Stimulated activated CD4-positive, alpha-beta T cell treated with anti-CD3 and anti-CD28 coated beads, Interleukin-12 subunit alpha, Interleukin-12 subunit beta, amount 100 ng/mL, for 24 hours (primary cell): ENCODE data around the gene TMED5.
"Not testable (repeated sequence)": the region's sequence is repeated elsewhere in the genome, so short reads cannot be mapped to it uniquely, and the experiment has no call there.

Experiments used
- DNase-seq, 2 experiments: peaks; one replicate each; pipeline ENCODE4 v3.0.0-alpha.2; 2020; ENCODE audit warnings: low read depth in 2 of 2

Gene TMED5

DNA sequence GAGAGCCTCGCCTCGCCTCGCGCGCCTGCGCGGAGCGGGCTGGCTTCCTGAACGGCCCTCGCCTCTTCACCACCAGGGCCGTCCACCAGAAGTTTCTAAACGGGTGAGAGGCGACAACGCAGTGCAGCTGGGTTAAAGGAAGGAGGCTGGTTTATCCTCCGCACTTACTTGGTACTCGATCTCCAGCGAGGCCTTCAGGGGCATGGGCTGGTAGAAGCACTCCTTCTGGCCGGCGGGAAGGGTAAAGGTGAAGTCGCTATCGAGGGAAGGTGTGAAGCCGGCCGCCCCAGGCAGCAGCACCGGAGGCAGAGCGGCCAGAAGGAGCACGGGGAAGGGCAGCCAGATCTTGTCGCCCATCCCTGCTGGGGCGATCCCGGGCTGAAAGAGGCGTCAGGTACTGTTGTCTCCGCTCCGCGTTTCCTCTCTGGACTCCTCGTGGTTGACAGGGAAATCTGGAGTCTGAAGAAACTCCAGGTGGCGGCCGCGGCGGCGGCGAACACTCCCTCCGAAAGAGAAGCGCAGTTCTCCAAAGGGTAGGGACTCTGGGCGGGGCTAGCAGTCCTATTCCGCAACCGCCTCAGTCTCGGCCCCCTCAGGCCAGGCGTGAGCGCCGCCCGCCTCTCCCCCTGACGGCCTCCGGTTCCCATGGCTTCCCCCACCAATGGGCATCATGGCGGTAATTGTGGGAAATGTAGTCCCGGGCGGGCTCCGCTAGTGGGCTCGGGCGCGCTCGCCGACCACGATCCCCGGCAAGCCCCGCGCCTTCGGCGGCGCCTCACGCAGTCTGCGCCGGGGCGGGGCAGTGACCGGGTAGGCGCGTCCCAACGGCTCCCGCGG, at the start of gene TMED5:
TSS of gene TMED5 (minus strand) at position 528 of the 837 bp plus-strand sequence. CDS start at position 357, 171 bp downstream.
- DNase-seq: peak; percentile 92 to 93

DNA sequence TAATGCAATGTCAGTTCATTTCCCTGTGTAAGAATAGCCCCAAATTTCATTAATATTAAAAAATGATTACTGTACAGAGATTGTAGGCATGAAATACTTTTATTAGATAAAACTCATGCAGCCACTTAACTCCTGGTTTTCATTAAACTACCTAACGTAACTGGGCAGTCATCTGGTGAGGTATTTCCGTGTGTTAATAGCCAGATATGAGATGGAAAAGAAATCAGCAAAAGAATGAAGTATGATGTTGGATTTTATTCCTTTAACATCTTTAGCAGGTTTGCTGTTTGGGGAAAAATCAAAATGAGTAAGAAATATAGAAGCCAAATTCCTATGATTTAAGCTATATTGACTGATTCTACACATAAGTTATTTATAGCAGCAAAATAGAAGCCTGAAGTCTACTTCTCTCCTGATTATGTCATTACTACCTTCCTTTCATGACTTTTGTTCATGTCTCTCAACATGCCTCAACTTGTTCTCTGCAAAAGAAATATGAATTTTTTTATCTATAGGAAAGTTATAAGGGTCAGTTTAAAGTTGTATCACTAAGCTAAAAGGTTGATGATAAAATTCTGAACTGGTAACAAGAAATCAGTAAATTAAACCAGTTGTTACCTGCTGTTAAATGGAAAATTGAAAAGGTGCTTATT, 42.9 kb upstream of the TMED5 start:
- DNase-seq: no peak

DNA sequence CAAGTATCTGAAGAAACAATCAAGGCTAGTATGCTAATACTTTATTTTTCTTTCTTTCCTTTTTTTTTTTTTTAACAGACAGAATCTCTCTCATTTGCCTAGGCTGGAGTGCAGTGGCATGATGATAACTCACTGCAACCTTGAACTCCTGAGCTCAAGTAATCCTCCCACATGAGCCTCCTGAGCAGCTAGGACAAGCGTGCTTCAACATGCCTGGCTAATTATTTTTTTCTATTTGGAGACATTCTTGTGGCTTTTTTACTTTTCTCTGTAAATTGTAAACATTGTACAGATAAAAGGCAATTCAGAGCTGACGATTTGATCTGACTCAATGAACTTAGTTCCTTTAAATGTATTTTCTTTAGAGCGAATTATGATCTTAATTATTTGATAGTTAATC, 41.7 kb upstream of the TMED5 start:
- DNase-seq: no peak

DNA sequence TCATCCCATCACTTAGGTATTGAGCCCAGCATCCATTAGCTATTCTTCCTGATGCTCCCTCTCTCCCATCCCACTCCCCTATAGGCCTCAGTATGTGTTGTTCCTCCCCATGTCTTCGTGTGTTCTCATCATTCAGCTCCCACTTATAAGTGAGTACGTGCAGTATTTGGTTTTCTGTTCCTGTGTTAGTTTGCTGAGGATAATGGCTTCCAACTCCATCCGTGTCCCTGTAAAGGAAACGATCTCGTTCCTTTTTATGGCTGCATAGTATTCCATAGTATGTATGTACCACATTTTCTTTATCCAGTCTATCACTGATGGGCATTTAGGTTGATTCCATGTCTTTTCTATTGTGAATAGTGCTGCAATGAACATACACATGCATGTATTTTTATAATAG, 40.5 kb upstream of the TMED5 start:
- not testable (repeated sequence) for DNase-seq

DNA sequence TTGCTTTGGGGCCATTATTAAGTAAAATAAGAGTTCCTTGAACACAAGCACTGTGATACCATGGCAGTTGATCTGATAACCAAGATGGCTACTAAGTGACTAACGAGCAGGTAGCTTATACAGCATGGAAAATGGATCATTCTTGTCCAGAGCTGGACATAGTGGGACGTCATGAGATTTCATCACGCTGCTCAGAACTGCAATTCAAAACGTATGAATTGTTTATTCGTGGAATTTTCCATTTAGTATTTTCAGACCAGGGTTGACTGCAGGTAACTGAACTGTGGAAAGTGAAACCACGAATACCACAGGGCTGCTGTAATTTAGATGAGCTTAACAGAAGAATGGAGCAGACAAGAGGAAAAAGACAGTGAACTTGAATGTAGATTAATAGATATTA, 39.2 kb upstream of the TMED5 start:
- no peak for DNase-seq

DNA sequence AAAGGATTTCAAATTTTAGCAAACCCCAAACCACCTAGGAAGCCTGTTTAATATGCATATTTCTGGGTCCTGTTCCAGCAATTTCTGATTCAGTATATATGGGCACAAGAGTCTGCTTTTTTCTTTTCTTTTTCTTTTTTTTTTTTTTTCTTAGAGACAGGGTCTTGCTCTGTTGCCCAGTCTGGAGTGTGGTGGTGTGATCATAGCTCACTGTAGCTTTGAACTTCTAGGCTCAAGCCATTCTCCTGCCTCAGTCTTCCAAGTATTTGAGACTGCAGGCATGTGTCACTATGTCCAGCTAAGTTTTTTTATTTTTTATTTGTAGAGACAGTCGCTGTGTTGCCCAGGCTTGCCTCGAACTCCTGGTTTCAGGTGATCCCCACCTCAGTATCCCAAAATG, 35.1 kb upstream of the TMED5 start:
- no peak for DNase-seq

DNA sequence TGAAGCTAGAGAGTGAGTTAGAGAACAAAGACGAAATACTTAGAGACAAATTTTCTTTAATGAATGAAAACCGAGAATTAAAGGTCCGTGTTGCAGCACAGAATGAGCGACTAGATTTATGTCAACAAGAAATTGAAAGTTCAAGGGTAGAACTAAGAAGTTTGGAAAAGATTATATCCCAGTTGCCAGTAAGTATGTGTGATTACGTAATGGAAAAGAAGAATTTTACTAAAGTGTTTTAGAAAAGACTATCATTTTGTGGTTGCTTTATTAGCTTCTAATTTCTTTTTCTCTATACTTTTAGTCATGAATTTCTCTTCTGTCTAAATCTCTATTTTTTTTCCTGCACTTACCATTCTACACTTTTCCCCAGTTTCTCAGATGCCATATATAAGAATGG, 27.0 kb upstream of the TMED5 start:
- no peak for DNase-seq

DNA sequence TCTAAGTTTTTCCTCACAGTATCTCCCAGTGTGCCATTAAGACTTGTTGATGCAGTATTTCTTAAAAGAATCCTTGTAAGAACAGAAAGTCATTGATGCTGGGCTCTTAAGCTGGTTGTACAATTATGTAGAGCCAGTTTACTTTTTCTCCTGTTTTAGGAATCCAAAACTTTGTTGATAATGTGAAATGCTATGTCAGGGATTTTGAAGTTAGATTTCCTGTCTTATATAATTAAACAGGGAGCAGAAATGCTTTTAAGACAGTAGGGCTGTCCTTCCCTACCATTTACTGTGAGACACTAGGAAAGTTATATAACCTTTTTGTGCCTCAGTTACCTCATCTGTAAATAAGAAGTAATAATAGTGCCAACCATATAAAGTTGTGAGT, 26.3 kb upstream of the TMED5 start:
- no peak for DNase-seq

DNA sequence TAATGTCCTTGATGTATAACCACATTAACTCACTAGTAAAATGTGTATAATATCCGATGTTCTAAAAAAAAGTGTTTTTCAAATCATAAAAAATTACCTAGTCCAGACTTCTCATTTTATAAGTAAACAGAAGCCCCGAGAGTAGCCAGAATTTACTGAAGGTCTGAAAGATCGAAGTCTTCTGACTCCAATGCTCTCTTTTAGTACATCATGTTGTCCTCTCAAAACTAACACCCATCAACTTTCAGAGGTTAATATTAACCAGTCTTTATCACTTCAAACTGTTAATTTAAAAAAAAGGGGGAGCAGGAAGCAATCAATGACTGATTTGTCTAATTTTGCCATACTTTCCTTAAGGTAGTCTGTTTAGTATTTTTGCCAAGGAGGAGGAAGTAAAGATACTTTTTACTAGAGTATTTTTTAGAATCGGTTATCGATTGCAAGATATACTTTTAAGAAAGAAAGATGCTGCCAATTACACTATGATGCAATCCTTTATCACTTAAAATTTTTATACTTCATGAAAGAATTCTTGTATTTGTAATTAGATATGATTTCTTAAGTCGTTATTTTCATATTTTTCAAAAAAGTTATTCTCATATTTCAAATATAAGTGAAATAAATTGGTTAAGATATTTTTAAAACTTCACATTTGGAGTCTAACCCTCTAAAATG, 25.8 kb upstream of the TMED5 start:
- no peak for DNase-seq

DNA sequence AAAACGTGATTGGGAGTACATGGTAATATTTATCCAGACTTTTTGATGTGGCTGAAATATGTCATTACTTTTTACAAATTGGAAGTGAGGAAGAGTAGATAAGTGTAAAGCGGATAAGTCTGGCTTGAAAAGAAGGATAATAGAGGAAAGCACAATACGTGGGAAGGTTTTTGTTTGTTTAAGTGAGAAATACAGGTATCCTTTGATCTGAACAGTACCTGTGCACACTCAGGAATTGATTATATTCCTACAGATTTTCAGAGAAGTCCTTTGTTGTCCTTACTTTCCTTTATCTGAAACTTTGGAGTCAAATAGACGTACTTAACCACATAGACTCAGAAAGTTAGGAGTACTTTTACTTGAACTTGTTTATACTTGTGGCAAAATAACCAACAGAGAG, 20.5 kb upstream of the TMED5 start:
- DNase-seq: no peak

DNA sequence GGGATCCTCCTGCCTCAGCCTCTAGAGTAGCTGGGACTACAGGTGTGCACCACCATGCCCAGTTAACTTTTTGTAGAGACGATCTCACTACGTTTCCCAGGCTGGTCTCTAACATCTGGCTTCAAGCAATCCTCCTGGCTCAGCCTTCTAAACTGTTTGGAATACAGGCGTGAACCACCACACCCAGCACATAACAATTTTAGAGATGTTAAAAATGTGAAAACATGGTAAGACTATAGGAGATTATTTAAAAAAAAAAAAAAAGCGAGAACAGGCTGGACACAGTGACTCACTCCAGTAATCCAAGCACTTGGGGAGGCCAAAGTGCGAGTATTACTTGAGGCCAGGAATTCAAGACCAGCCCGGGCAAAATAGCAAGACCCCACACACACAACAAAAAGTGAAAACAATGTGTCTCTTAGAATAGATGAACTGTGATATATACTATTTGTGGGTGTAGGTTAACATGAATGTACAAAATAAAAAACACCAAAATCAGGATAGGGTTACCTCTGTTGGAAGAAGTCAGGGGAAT, 19.9 kb upstream of the TMED5 start:
- no peak for DNase-seq

DNA sequence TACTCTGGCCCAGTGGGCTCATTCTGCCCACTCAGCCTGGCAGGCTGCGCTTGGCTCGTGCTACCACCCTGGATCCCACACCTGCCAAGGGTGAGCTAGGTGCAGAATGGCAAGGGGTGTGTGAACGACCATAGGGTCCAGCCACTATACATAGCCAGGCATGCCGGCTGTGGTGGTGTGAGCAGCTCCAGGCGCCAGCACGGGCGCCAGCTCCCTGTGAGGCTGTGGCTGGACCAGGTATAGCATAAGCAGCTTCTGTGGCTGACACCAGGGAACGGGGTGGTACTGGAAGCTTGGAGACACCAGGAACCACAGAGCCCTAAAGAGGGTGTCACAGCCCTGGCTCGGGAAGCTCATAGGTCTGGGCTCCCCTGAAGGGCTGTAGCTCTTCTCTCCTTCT, 18.9 kb upstream of the TMED5 start:
- DNase-seq: no peak

DNA sequence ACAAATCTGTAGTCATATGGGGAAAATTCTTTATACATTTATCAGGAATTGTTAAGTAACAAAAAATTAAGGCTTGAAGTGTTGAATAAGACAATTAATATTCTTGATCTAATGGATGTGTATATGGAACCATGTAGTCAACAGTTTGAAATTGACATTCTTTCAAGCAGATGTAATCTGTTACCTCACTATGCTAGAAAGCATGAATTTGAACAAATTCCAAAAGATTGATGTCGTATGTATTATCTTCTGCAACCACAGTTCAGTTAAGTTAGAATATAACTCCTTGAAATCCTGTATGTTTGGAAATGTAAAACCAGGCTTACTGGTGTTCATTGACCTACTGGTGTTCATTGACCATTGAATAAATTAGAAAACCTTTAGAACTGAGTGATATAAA, 16.4 kb upstream of the TMED5 start:
- no peak for DNase-seq

DNA sequence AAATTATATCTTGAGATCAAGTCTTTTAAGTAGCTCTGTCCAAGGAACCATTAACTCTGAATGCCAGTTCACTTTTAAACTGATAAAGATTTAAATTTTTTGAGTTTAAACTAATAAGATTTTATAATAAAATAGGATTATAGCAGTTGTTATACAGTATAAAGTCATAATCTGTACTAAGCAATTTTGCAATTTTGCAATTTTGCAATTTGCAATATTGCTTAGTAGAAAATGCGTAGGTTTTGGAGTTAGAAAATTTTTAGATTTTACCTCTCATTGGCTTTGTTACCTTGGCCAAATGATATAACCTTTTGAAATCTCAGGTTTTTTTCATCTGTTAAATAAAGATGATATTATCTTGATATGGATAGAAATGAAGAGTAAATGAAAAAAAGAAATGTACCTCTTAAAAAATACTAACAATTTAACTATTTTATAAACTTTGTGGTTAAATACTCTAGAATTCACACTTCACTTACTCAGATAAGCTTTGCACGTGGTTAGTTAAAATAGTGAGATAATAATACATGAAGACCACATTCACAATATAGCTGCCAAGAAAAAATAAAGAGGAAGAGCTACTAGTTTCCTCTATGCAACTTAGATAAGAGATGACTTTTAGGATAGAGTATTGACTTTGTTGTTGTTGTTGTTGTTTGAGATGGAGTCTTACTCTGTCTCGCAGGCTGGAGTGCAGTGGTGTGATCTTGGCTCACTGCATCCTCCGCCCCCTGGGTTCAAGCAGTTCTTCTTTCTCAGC, 14.2 kb upstream of the TMED5 start:
- DNase-seq: no peak

DNA sequence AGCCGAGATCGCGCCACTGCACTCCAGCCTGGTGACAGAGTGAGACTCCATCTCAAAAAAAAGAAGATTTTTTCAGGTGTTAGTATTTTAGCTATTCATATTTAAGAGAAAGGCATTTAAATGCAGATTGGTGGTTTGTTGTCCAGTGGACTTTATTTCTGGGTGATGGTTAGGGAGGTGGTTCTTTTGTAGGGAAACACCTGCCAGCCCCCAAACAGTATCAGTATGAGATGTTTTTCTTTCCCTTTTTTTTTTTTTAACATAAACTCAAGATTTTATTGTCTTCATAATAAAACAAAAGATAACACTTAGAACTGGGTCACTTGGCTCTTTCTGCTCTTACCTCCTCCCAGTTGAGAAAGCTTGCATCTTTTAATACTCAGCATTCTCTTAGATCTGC, 10.2 kb upstream of the TMED5 start:
- no peak for DNase-seq

DNA sequence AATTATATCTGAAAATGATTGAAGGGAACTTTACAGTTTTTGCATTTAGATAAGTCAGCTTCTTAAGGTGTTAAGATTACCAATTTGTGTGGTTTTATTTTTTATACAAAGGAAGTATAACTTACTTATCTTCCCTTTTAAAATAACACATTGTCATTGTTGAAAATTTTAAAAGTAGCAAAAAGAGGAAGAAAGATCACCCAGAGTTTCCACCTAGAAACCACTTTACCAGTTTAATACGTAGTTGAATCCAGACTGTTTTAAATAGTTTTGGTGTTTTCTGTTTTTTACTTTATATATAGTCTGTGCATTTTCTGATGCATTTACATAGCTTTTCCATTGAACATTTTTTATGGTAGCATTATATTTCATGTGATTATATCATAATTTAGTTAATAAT, 6.5 kb upstream of the TMED5 start:
- DNase-seq: no peak

DNA sequence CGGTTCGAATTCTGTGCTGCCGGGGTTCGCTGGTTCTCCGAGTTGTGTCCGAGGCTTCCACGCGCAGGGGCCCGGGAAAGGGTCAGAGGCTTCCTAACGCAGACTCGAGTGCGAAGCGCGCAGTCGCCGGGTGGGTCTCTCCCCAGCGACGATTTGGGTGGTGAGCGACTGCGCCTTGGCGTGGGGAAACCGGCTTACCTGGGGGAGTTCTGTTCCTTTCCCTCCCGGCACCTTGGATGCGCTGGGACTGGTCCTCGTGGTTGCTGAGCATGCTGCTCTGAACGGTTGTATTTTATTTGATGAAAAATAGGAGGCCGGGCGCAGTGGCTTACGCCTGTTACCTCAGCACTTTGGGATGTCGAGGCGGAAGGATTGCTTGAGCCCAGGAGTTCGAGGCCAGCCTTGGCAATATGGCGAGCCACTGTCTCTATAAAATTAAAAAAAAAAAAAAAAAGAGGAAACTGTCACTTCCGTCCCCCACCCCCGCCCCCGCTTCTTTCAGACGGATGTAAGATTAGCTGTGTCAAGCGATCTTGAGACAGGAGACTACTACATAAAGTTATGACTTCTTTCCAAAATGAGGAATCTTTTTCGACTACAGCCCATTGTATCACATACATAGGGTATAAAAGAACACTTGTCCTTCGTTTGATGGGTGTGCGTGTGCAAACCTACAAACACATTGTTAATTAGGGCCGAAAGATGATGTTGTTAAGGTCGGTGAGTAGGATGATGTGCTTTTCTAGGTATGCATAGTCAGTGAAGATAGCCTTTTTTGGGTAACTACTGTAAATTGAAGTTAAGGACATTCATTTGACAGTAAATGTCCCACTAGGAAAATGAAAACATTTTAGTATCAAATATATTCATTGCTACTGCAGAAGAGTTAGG, 755 bp upstream of the TMED5 start, which contains the start of gene CCDC18:
TSS of gene CCDC18 (plus strand) at position 2 of the 891 bp plus-strand sequence. CDS start 2,638 bp downstream, outside the sequence.
- DNase-seq: no peak

DNA sequence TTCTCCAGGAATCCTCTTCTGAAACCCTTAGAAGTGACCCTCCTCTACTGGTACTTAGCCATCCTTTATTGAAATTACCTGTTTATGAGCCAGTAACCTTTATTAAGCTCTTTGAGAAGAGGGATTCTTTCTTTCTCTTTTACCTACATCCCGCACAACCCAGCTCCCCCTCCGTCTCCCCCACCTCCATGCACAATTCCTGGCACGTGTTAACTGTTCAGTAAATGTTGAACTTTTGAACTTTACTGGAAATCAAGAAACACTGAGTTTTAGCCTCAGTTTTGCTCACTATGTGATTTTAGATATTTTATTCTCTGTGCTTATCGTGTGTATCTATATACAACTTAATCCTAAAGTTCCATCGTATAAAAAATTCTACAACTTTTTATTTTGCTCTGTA, 1.8 kb downstream of the TMED5 start:
- DNase-seq: no peak

DNA sequence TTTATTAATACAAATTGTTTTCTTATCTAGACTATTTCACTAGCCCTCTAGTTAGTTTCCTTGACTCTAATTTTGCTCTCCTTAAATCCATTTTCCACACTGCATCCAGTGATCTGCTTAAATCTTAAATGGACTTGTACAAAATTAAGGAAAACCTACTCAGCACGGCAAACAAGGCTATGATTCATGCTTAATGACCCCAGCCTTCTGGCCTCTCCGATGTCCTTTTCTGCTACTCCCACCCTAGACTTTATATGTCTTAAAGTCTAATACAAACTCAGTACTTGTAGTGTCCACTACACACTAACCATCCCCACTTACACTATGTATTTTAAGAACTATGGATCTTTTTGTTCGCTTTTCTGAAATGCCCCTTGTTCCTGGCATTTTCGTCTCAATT, 2.2 kb downstream of the TMED5 start:
- DNase-seq: no peak

DNA sequence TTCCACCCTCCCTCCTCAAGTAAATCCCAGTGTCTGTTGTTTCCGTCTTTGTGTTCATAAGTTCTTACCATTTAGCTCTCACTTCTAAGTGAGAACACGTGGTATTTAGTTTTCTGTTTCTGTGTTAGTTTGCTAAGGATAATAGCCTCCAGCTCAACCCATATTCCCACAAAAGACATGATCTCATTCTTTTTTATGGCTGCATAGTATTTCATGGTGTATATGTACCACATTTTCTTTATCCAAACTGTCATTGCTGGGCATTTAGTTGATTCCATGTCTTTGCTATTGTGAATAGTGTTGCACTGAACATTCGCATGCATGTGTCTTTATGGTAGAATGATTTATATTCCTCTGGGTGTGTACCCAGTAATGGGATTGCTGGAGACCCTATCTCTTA, 5.6 kb downstream of the TMED5 start:
- not testable (repeated sequence) for DNase-seq

DNA sequence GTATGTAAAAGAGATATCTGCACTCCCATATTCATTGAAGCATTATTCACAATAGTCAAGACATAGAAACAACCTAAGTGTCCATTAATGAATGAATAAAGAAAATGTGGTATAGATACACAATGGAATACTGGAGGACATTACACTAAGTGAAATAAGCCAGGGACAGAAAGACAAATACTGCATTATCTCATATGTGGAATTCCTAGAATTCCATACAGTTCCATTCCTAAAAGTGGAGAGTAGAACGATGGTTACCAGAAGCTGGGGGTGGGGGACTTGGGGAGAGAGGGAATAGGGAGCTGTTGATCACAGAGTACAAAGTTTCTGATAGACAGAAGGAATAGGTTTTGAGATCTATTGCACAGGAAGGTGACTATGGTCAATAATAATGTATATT, 7.4 kb downstream of the TMED5 start:
- no peak for DNase-seq
